Suprapubic skin (tissue), 4 donors: Measurements from ENCODE around the gene ANKRD63. TPM values are rescaled to one million over a fixed set of nuclear protein-coding genes. Genes with fewer than 3 reads are reported as not detected.

Experiments
- DNase-seq, 2 donors: peaks; one replicate each; pipeline ENCODE4 v3.0.0-alpha.2; 2019; ENCODE audit warnings: low spot score in 2 of 2
- H3K27ac ChIP-seq: fragments of 200-600 bp; sonication (generic); one replicate; pipeline ENCODE4 v1.5.1; 2019
- H3K27me3 ChIP-seq: fragments of 200-600 bp; sonication (generic); one replicate; pipeline ENCODE4 v1.5.1; 2019
- H3K36me3 ChIP-seq: fragments of 200-600 bp; sonication (generic); one replicate; pipeline ENCODE4 v1.5.1; 2019
- H3K4me1 ChIP-seq: fragments of 200-600 bp; sonication (generic); one replicate; pipeline ENCODE4 v1.5.1; 2019
- H3K4me3 ChIP-seq: fragments of 200-600 bp; sonication (generic); one replicate; pipeline ENCODE4 v1.5.1; 2019; ENCODE audit warnings: mild to moderate bottlenecking
- H3K9me3 ChIP-seq: fragments of 200-600 bp; sonication (generic); one replicate; pipeline ENCODE4 v1.5.1; 2019
- CTCF ChIP-seq, 2 donors: fragments of 200-600 bp in 1 of 2; fragments of 450-650 bp in 1 of 2; sonication (generic) in 1 of 2; IDR thresholded peaks; one replicate each; pipeline ENCODE4 v1.5.1; 2016 to 2019; ENCODE audit warnings: antibody characterized with exemption in 2 of 2, mild to moderate bottlenecking in 1 of 2, moderate library complexity in 1 of 2
- EP300 ChIP-seq: sonication (generic); formaldehyde crosslinking; IDR thresholded peaks from one replicate; pipeline ENCODE4 v1.6.1; 2017; ENCODE audit warnings: antibody characterized with exemption
- POLR2A ChIP-seq, 2 donors: fragments of 450-650 bp; IDR thresholded peaks; one replicate each; pipeline ENCODE4 v1.6.1; 2017; ENCODE audit warnings: antibody characterized with exemption in 2 of 2, mild to moderate bottlenecking in 2 of 2, moderate library complexity in 2 of 2
- POLR2AphosphoS5 ChIP-seq, 3 donors: sonication (generic); formaldehyde crosslinking; IDR thresholded peaks; one replicate each; pipeline ENCODE4 v1.6.1; 2017; ENCODE audit warnings: antibody characterized with exemption in 3 of 3
- WGBS: methylation state at CpG from one replicate; pipeline ENCODE4 v1.1.5; 2018; 5-methylcytosine and 5-hydroxymethylcytosine counted together
- total RNA-seq, 4 donors: library from RNA; depleted of rRNA; stranded (reverse); fragments of >200 nt; gene quantifications; one replicate each; pipeline ENCODE4 v1.1.0, GENCODE V29; 2016

ANKRD63 gene
- total RNA-seq, 4 donors from 2014 or later: not detected

GRCh38 chr15:40290918-40291574, 8.2 kb upstream of the ANKRD63 start:
- H3K36me3 ChIP-seq: no peaks in the 10 kb centered on the region
- DNase-seq: no peak
- H3K9me3 ChIP-seq: no peaks in the 10 kb centered on the region
- peaks cover 17% of the 10 kb centered on the region for H3K27me3 ChIP-seq
- H3K27ac ChIP-seq: no peak overlapping the region
- TF ChIP-seq POLR2A (IDR thresholded peaks at IDR 0.05): no peak
- TF ChIP-seq POLR2AphosphoS5 (IDR thresholded peaks at IDR 0.05): no peak
- TF ChIP-seq CTCF (IDR thresholded peaks at IDR 0.05): no peak
- no peak for TF ChIP-seq EP300
- peak overlapping the region; percentile 41 for H3K4me3 ChIP-seq
- H3K4me1 ChIP-seq: peaks cover 20% of the 10 kb centered on the region
- no CpG with 5 or more reads among the region's 68 CpGs for WGBS

DNA sequence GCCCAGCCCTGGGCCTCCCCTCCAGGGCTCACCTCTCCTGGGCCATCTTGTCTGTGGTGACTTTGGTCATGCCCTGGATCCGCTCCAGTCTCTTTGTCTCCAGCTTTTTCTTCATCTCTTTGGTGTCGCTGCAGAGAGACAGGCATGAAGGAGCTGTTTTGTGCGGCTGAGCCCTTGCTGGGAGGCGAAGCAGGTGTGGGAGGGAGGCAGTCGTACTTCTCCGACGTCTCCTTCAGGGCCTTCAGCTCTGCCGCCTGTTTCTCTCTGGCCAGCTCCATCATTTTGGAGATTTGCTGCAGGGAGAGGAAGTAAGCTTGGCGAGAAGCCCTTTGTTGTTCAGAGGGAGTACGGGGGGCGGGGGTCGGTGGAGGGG, 7.7 kb upstream of the ANKRD63 start:
- H3K4me3 ChIP-seq: peak overlapping the region; percentile 41

DNA sequence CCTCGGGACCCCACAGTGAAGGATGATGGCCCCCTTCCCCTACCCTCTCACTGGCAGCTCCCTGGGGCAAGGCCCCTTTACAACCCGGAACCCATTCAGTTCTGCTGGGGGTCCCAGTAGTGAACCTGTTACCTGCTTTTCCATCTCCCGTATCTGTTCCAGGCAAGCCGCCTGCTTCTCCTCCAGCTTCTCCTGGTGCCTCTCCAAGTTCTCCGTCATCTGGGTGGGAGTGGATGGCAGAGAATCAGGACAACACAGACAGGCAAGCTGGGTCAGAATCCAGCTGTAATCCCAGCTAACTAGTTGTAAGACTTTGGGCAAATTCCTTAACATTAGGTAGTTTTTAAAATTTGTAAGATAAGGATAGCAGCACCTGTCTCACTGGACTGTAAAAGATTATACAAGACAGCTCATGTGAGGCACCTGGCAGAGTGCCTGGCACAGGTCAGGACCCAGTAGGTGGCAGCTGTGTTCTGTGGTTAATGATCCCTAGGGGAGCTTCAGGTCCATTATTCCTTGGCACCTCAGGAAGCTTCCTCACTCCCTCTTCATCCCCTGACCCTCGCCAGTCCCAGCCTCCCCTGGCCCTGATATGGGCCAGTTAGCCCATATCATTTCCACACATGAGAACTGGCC, 6.4 kb upstream of the ANKRD63 start:
- no peak overlapping the region for H3K27ac ChIP-seq
- H3K4me3 ChIP-seq: no peak overlapping the region
- no peaks in the 10 kb centered on the region for H3K9me3 ChIP-seq
- no peaks in the 10 kb centered on the region for H3K36me3 ChIP-seq
- no peak for DNase-seq
- 92% methylated on average over 6 of the region's 6 CpGs for WGBS
- H3K27me3 ChIP-seq: peaks cover 14% of the 10 kb centered on the region
- no peak for TF ChIP-seq POLR2A (IDR thresholded peaks at IDR 0.05)
- no peak for TF ChIP-seq CTCF (IDR thresholded peaks at IDR 0.05)
- TF ChIP-seq EP300: no peak
- no peak for TF ChIP-seq POLR2AphosphoS5 (IDR thresholded peaks at IDR 0.05)
- peaks cover 28% of the 10 kb centered on the region for H3K4me1 ChIP-seq

More for the DNA sequence above, 7.7 kb upstream of the ANKRD63 start:
- DNase-seq: no peak
- H3K27me3 ChIP-seq: peaks cover 17% of the 10 kb centered on the region
- WGBS: 40% methylated on average over 9 of the region's 12 CpGs
- peaks cover 25% of the 10 kb centered on the region for H3K4me1 ChIP-seq
- H3K36me3 ChIP-seq: no peaks in the 10 kb centered on the region
- H3K9me3 ChIP-seq: no peaks in the 10 kb centered on the region
- no peak overlapping the region for H3K27ac ChIP-seq
- no peak for TF ChIP-seq EP300
- no peak for TF ChIP-seq CTCF (IDR thresholded peaks at IDR 0.05)
- TF ChIP-seq POLR2AphosphoS5 (IDR thresholded peaks at IDR 0.05): no peak
- no peak for TF ChIP-seq POLR2A (IDR thresholded peaks at IDR 0.05)

DNA sequence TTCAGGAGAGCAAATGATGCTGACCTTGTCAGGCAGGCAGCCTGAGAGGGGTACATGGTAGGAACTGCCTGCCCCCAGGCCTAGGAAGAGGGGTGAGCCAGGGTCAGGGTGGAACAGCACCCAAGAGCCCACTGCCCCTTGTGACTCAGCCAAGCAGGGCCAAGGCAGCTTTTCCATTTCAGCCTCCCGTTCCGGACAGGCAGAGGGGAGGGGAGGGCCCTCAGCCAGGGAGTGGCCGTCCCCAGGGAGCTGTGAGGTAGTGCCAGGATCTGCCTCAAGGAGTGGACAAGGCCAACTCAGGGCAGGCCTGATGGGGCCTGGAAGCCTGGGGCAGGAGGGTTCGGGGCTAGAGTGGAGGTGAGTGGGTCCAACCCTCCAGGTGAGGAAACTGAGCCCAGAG, 5.1 kb upstream of the ANKRD63 start:
- H3K4me1 ChIP-seq: peaks cover 38% of the 10 kb centered on the region
- H3K27me3 ChIP-seq: peaks cover 19% of the 10 kb centered on the region
- no peaks in the 10 kb centered on the region for H3K36me3 ChIP-seq
- no peak overlapping the region for H3K4me3 ChIP-seq
- TF ChIP-seq POLR2A (IDR thresholded peaks at IDR 0.05): no peak
- no peak for TF ChIP-seq EP300
- TF ChIP-seq POLR2AphosphoS5 (IDR thresholded peaks at IDR 0.05): no peak
- TF ChIP-seq CTCF (IDR thresholded peaks at IDR 0.05): no peak
- H3K27ac ChIP-seq: no peak overlapping the region
- WGBS: 80% methylated on average over 3 of the region's 4 CpGs
- H3K9me3 ChIP-seq: no peaks in the 10 kb centered on the region
- DNase-seq: no peak

- 93% methylated on average over 3 of the region's 3 CpGs for WGBS
- Histone ChIP-seq H3K27ac (no peak overlapping the region), H3K27me3 (peaks cover 23% of the 10 kb centered on the region), H3K9me3 (no peaks in the 10 kb centered on the region), H3K4me3 (no peak overlapping the region), H3K36me3 (no peaks in the 10 kb centered on the region), H3K4me1 (peaks cover 43% of the 10 kb centered on the region)
- no peak for DNase-seq
- TF ChIP-seq POLR2A (IDR thresholded peaks at IDR 0.05) (no peak), EP300 (no peak), POLR2AphosphoS5 (IDR thresholded peaks at IDR 0.05) (no peak), CTCF (IDR thresholded peaks at IDR 0.05) (no peak)
Measured at GRCh38 chr15:40287505-40287904, 4.6 kb upstream of the ANKRD63 start.
